Esophagus squamous epithelium (tissue), 4 donors: Measurements from ENCODE around the gene GRIN2D.

Experiments
- POLR2A ChIP-seq, 4 donors: fragments of 450-650 bp; IDR thresholded peaks; one replicate each; pipeline ENCODE4 v1.6.1; 2017; ENCODE audit warnings: antibody characterized with exemption in 4 of 4, mild to moderate bottlenecking in 4 of 4, moderate library complexity in 3 of 4
- TF ChIP-seq, protein P1 (sequence below), 6 experiments: fragments of 450-650 bp in 4 of 6; fragments of 200-600 bp in 2 of 6; sonication (generic) in 2 of 6; IDR thresholded peaks; one replicate each; pipeline ENCODE4 v1.5.1; 2016 to 2019; ENCODE audit warnings: antibody characterized with exemption in 6 of 6, mild to moderate bottlenecking in 4 of 6, moderate library complexity in 4 of 6

- TF ChIP-seq, protein P1, sequence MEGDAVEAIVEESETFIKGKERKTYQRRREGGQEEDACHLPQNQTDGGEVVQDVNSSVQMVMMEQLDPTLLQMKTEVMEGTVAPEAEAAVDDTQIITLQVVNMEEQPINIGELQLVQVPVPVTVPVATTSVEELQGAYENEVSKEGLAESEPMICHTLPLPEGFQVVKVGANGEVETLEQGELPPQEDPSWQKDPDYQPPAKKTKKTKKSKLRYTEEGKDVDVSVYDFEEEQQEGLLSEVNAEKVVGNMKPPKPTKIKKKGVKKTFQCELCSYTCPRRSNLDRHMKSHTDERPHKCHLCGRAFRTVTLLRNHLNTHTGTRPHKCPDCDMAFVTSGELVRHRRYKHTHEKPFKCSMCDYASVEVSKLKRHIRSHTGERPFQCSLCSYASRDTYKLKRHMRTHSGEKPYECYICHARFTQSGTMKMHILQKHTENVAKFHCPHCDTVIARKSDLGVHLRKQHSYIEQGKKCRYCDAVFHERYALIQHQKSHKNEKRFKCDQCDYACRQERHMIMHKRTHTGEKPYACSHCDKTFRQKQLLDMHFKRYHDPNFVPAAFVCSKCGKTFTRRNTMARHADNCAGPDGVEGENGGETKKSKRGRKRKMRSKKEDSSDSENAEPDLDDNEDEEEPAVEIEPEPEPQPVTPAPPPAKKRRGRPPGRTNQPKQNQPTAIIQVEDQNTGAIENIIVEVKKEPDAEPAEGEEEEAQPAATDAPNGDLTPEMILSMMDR (IDR thresholded peaks at IDR 0.05), result no peak
- no peak for TF ChIP-seq POLR2A (IDR thresholded peaks at IDR 0.05)
These were observed 1.1 kb downstream of the GRIN2D start for GRCh38 chr19:48394331-48395169.
